Measurements from ENCODE around the gene SESN3.
A peak's percentile ranks its signal among the peaks of the same experiment; 100 is the strongest.
"Not testable (repeated sequence)": the region's sequence is repeated elsewhere in the genome, so short reads cannot be mapped to it uniquely, and the experiment has no call there.

Gene SESN3

DNA sequence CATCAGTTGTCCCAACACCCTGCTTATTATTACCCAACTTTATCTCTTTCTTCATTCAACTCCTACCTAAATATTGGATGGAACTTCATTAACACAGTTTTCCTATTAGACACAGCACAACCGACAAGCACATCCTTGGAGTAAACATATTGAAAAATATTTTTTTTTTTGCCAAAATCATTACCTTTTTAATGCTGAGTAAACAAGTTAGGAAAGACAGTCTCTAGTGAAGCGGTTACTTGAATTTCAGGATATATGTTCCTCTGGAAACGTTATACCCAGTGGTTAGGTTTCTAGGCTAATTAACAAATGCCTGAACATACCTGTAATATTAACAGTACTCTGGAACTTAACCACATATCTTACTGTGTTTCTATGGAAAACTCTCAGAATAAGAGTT is 11.4 kb downstream of the SESN3 start:
- no peak for DNase-seq

DNA sequence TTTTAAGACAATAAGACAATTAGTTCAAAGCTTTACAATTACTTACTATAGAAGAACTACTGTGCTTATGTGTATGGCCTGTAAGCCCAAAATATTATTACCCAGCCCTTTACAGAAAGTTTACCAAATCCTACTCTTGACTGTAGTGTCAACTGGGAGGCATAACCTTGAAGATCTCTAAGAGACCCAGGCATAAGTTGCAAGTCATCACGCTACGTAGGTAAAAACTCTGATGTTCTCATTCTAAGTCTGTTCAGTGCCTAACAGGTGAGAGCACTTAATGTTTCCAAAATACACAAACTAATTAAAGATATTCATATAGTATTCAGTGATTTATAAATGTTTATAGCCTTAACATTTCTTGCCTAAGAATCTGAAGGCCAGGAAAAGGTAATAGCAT is 12.9 kb downstream of the SESN3 start:
- no peak for DNase-seq

DNA sequence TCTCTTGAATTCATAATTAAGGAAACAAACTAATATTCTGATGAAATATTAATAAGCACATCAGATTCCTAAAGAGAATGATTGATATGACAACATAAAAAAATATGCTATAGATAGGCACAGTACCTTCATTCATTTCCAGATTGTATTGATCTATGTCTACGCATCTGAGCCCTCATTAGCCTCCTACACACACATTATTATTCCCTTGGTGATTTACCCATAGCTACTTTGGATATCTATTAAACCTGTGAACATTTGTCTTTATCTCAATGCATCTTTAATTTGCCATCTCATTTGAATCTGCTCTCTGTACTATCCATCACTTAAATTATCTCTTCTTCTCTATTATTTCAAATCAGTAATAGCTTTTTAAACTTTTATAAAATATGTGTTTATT is 18.4 kb downstream of the SESN3 start:
- no peak for DNase-seq

DNA sequence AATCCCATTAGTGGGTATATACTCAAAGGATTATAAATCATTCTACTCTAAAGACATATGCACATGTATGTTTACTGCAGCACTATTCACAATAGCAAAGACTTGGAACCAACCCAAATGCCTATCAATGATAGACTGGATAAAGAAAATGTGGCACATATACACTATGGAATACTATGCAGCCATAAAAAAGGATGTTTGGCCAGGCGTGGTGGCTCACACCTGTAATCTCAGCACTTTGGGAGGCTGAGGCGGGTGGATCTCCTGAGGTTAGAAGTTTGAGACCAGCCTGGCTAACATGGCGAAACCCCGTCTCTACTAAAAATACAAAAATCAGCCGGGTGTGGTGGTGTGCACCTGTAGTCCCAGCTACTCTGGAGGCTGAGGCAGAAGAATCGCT is 21.5 kb downstream of the SESN3 start:
- not testable (repeated sequence) for DNase-seq

GRCh38 chr11:95200781-95201457 is 30.1 kb downstream of the SESN3 start:
- DNase-seq, result no peak

DNA sequence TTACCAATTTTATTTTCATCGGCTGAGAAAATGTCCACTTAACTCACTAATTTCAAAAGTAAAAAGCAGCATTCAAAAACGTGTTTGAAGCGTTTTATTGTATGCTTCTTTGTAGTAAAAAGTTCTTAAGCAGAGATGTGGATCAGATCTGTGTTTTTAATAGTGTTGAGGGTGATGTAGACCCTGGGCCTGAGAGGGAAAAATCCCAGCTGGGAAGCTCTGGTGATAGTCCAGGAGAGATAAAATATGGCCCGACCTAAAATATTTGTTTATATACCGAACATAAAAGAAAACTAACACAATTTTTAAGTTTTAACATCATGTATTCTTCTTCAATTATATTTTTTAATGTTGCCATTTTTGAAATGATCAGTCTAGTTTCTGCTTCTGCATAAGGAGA is 35.2 kb downstream of the SESN3 start:
- DNase-seq, result no peak

GRCh38 chr11:95193541-95193940 is 37.5 kb downstream of the SESN3 start:
- DNase-seq, result no peak

DNA sequence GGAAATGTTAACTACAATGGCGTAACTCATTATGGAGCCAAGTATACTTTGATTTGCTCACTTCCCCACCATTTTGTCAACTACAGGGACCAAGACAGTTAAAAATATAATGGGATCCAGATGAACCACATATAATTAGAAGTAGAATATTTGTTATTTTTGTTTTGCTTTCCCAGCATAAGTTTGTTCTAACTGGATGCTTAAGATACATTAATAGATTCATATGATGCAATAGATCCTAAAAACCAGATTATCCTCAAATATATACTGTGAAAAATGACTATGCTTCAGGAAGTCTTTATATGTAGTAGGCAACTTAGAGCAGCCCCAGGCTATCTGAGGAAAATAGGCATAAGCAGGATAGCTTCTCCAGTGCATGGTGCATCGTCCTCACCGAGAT is 38.3 kb downstream of the SESN3 start:
- DNase-seq, result no peak

- no peak for DNase-seq
Observed at GRCh38 chr11:95187723-95188122, 43.3 kb downstream of the SESN3 start.

DNA sequence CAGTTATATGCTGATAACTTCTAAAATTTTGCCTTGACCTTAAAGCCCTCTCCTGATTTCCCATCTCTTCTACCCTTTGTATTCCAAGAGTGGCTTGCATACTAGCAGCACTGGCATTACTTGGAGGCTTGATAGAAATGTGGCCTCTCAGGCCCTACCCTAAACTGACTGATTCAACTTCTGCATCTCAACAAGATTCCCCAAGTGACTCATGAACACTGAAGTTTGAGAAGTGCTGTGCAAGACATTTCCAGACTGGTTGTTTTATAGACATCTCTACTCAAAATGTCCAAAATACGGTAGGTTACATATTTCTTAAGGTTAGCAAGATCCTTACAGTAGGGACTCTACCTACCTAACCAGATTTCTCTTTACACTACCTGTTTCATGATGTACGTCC is 48.6 kb downstream of the SESN3 start:
- no peak for DNase-seq

GRCh38 chr11:95175818-95176380 is 55.1 kb downstream of the SESN3 start:
- no peak for DNase-seq

DNA sequence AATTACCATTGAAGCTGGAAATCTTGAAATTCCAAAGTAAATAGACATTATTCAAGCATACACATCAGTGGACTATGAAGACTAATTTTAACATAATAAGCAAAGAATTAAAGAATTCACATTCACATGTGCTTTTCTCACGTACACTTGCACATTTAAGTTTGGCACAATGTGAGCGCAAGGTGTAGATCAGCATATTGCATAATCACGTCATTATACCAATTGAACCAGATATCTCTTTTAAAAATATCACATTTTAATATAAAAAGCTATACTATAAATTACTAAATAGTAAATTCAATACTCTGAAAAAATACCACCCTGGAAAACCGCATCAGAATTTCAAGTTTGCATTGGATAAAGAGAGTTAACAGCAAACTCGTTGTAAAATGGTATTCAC is 60.7 kb downstream of the SESN3 start:
- no peak for DNase-seq

GRCh38 chr11:95166781-95167180 is 64.2 kb downstream of the SESN3 start:
- no peak for DNase-seq

- no peak for DNase-seq
Observed at GRCh38 chr11:95165638-95166037, 65.4 kb downstream of the SESN3 start.

- no peak for DNase-seq
Observed at GRCh38 chr11:95163106-95163505, 67.9 kb downstream of the SESN3 start.

GRCh38 chr11:95161248-95161647 is 69.8 kb downstream of the SESN3 start:
- no peak for DNase-seq

- no peak for DNase-seq
Observed at GRCh38 chr11:95157824-95158223, 73.2 kb downstream of the SESN3 start.

GRCh38 chr11:95156916-95157541 is 74.0 kb downstream of the SESN3 start:
- no peak for DNase-seq

DNA sequence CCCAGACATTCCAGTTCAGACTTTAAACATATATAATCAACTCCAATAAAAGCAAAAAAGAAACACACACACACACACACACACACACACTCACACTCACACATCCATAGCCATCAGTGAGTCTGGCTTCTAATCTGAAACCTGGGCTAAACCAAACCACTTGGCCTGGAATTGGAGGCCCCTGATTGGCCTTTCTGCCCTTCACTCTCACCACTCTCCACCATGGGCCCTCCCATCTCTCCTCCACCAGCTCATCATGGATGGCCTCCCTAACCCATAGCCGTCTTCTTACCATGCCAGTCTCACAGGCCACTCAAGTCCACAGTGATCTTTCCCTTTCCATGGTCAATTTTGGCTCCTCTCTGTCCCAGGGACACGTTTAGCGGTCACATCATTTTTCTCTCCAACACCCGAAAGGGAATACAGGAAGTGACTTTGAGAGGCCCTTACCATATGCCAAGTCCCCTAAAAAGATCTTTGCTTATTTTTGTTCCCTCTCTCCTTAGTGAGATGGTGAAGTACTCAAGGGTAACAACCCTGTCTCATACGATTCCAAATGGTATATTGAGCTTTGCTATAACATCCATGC is 74.8 kb downstream of the SESN3 start:
- DNase-seq, result no peak

GRCh38 chr11:95155385-95155784 is 75.6 kb downstream of the SESN3 start:
- no peak for DNase-seq

GRCh38 chr11:95154514-95154913 is 76.5 kb downstream of the SESN3 start:
- peak; percentile 47 for DNase-seq

DNA sequence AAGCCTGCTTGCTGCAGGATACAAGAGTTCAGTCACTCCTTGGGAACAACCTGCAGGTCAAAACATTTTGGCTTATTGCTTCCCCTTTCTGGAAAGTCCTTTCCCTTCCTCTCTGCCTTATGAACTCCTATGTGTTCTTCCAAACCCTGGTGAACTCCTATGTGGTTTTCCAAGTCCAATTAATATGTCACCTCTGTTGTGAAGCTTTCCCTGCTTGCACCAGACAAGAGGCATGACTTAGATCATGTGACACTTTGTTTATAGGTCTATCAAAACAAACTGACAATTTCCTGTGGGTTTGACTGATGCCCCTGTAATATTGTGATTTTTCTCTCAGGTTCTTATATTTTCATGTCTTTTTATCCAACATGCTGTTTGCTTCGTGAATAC is 77.2 kb downstream of the SESN3 start:
- no peak for DNase-seq

GRCh38 chr11:95152876-95153856 is 77.8 kb downstream of the SESN3 start:
- no peak for DNase-seq
